ENCODE results near the gene TMTC1. TPM values are rescaled to one million over a fixed set of nuclear protein-coding genes. Genes with fewer than 3 reads are reported as not detected.

Gene TMTC1
- total RNA-seq, 3 donors from 2014 or later (not counting 1 experiment from before 2014, with no cell fraction given) = 0.18 to 2.0 (median 0.50) TPM

- H3K36me3 ChIP-seq (ENCODE audit: control insufficient read depth, insufficient read depth, low read length) = no peaks in the 10 kb centered on the region
- intact Hi-C loops (cut with micrococcal nuclease) = no loop called here
- no peak overlapping the region for H3K4me3 ChIP-seq (ENCODE audit: low read length)
- Mint-ChIP-seq H3K27ac (no peak overlapping the region), H3K9me3 (no peaks in the 10 kb centered on the region), H3K36me3 (no peaks in the 10 kb centered on the region), H3K4me3 (no peak overlapping the region), H3K27me3 (ENCODE audit: low read depth in 2 of 2) (no peaks in the 10 kb centered on the region), H3K4me1 (no peaks in the 10 kb centered on the region)
- 87% methylated on average over 3 of the region's 3 CpGs for WGBS (ENCODE audit: insufficient coverage)
- H3K27me3 ChIP-seq (ENCODE audit: control insufficient read depth, insufficient read depth, low read length) = no peaks in the 10 kb centered on the region
- no peaks in the 10 kb centered on the region for H3K4me1 ChIP-seq (ENCODE audit: control insufficient read depth, insufficient read depth, low read length)
- DNase-seq (no peak), ATAC-seq (no peak)
- TF ChIP-seq CTCF (IDR thresholded peaks at IDR 0.05) = no peak
- no peak overlapping the region for H3K27ac ChIP-seq (ENCODE audit: low read length)
- peaks cover 3% of the 10 kb centered on the region for H3K9me3 ChIP-seq (ENCODE audit: control insufficient read depth, insufficient read depth, low read length)
These were observed 45.4 kb downstream of the TMTC1 start for GRCh38 chr12:29738365-29738764.

GRCh38 chr12:29737644-29738043, 46.1 kb downstream of the TMTC1 start:
- DNase-seq (no peak), ATAC-seq (no peak)
- H3K27ac ChIP-seq (ENCODE audit: low read length) = no peak overlapping the region
- no peaks in the 10 kb centered on the region for H3K27me3 ChIP-seq (ENCODE audit: control insufficient read depth, insufficient read depth, low read length)
- H3K4me3 ChIP-seq (ENCODE audit: low read length) = no peak overlapping the region
- no peak overlapping the region for H3K4me3 Mint-ChIP-seq
- no peak for TF ChIP-seq CTCF (IDR thresholded peaks at IDR 0.05)
- no peaks in the 10 kb centered on the region for H3K9me3 Mint-ChIP-seq
- H3K27ac Mint-ChIP-seq = no peak overlapping the region
- no peaks in the 10 kb centered on the region for H3K4me1 Mint-ChIP-seq
- peaks cover 3% of the 10 kb centered on the region for H3K9me3 ChIP-seq (ENCODE audit: control insufficient read depth, insufficient read depth, low read length)
- H3K36me3 Mint-ChIP-seq = no peaks in the 10 kb centered on the region
- 89% methylated on average over 4 of the region's 4 CpGs for WGBS (ENCODE audit: insufficient coverage)
- intact Hi-C loops (cut with micrococcal nuclease) = no loop called here
- no peaks in the 10 kb centered on the region for H3K4me1 ChIP-seq (ENCODE audit: control insufficient read depth, insufficient read depth, low read length)
- no peaks in the 10 kb centered on the region for H3K27me3 Mint-ChIP-seq (ENCODE audit: low read depth in 2 of 2)
- no peaks in the 10 kb centered on the region for H3K36me3 ChIP-seq (ENCODE audit: control insufficient read depth, insufficient read depth, low read length)

GRCh38 chr12:29735604-29736003, 48.1 kb downstream of the TMTC1 start:
- H3K4me1 ChIP-seq (ENCODE audit: control insufficient read depth, insufficient read depth, low read length) = no peaks in the 10 kb centered on the region
- no peaks in the 10 kb centered on the region for H3K27me3 Mint-ChIP-seq (ENCODE audit: low read depth in 2 of 2)

More at GRCh38 chr12:29735604-29736003, 48.1 kb downstream of the TMTC1 start:
- Histone ChIP-seq H3K27me3 (ENCODE audit: control insufficient read depth, insufficient read depth, low read length) (no peaks in the 10 kb centered on the region), H3K4me3 (ENCODE audit: low read length) (no peak overlapping the region), H3K9me3 (ENCODE audit: control insufficient read depth, insufficient read depth, low read length) (peaks cover 3% of the 10 kb centered on the region), H3K27ac (ENCODE audit: low read length) (no peak overlapping the region), H3K36me3 (ENCODE audit: control insufficient read depth, insufficient read depth, low read length) (no peaks in the 10 kb centered on the region)
- no peak for DNase-seq
- no peaks in the 10 kb centered on the region for H3K9me3 Mint-ChIP-seq
- no peak for ATAC-seq
- intact Hi-C loops (cut with micrococcal nuclease) = no loop called here
- no peak overlapping the region for H3K4me3 Mint-ChIP-seq
- H3K36me3 Mint-ChIP-seq = no peaks in the 10 kb centered on the region
- H3K27ac Mint-ChIP-seq = no peak overlapping the region
- TF ChIP-seq CTCF (IDR thresholded peaks at IDR 0.05) = no peak
- WGBS (ENCODE audit: insufficient coverage) = 84% methylated on average over 6 of the region's 7 CpGs
- H3K4me1 Mint-ChIP-seq = no peaks in the 10 kb centered on the region
